Stimulated activated CD4-positive, alpha-beta T cell treated with anti-CD3 and anti-CD28 coated beads, Interleukin-12 subunit alpha, Interleukin-12 subunit beta, amount 100 ng/mL, for 24 hours (primary cell): ENCODE measurements around the gene CRYBA2.

Experiments
- DNase-seq, 2 experiments: peaks; one replicate each; pipeline ENCODE4 v3.0.0-alpha.2; 2020; ENCODE audit warnings: low read depth in 2 of 2

Gene CRYBA2

DNA sequence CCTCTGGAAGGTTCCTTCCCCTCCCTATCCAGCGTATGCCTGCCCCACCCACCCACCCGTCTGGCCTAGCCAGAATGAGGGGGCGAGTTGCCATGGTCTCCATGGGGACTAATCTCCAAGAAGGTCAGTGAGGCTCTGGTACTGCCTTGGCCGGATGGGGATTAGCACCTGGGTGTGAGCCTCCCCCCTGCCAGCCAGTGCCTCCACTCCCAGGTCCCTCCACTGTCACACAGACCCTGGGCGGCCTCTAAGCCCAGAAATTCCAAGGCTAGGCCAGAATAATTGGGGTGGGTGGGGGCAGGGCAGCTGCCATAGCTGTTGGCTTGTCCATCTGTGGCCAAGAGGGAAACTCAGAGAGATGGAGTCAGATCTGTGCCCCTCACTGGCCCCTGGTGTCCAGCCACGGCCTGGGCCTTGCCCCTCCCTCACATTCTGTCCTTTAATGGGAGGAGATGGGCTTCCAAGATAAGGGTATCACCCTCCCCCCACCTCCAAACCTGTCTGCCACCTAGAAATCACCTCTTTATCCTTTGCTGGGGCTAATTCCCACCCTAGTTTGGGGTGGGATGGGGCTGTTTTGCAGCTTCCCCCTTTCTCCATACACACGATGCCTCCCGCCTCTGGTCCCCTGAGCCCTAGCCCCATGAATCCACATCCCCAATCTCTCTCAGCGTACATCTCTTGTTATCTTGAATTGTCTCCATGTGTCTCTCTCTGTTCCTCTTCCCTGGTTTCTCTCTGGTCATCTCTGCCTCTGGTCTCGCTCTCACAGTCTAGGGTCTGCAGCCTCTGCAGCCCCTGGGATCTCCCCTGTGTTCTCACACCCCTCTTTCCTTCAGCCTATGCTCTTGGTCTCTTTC lies 6.0 kb upstream of the CRYBA2 start:
- no peak for DNase-seq

DNA sequence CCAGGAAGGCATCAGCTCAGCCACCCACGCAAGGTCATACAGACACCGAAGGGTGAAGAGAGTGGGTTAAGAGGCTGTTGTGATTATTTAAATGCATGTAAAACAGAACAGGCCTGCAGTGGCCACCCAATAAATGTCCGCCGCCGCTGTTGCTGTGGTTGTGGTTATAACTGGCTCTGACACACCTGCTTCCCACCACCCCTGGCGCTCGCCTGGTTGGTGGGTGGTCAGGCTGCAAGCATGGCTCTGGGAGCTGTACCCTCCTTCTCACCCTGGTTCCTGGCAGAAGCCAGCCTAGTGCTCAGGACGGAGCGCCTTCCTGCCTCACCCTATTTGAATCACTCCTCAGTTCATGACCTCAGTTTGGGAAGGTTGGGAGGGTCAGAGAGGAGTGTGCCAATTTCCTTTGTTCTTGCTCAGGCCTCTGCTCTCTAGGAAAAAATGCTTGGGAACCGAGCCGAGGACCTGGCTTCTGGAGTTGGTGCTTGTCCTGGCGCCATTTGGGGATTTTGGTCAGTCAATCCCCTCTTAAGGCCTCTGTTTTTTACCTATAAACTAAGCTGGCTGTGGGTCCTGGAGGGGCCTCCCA lies 5.3 kb upstream of the CRYBA2 start:
- DNase-seq: no peak

DNA sequence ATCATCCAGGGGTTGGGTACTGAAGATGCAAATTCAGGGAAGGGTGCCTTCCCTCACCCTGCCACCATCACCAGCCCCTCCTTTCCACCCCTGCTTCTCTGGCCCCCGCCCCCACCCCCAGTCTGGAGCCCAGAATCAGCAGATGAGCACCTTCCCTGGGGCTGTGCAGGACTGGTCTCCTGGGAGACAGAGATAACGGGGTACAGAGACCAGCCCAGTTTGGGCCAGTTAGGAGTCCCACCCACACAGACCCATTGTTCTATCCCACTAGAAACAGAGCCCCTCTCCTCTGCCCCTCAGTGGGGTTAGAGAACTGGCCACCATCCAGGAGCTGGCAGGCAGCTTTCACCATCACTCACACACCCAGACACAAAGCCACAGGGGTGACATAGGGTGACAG lies 4.5 kb upstream of the CRYBA2 start:
- DNase-seq: no peak

DNA sequence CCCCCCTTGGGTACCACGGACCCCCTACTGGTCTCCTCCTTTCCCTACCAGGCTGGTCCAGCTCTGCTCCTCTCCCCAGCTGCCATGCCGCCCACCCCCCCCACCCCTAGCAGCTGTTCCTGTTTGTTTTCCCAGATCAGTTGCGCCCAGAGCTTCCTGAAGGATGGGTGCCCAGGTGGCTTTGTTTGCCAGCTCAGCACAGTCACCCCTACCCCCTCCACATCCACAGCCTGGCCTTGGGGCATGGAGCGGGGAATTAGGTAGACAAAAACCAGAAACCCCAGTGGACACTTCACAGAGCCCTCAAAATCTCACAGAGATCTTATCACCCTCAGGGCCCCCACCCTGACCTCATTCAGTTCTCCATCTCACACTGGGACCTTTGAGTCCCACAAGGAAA lies 3.7 kb upstream of the CRYBA2 start:
- no peak for DNase-seq

DNA sequence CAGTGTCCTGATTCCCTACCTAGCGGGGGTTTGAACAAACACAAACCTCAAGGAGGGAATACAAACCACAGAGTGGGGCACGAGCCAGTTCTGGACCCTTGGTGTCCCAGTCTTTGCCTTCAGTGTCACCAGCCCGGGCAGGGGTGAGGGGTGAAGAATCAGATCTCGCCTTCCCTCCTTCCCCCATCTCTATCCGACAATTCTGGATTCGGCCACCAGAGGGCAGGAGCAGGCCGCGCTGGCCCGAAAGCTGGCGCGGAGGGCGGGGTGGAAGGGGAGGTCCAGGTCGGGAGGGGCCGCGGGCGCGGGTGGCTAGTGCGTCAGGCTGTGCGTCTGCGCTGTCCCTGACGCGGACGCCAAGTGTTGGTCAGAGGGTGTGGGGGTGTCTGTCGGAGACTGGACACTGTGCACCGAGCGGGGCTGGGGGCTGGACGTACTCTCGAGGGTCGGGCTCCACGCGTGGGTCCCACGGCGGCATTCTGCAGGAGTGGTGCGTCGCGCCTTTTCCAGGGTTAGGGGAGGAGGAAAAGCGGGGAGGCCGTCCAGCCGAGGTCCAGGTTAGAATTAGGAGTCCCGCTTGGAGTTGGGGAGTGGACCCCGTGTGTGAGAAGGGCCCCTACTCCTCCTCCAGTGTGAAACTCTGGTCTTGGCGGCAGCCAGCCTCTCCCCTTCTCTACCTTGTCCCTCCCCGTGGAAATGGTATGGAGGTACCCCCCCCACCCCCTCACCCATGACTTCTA lies 2.9 kb upstream of the CRYBA2 start:
- DNase-seq: peak; percentile 57 to 83

DNA sequence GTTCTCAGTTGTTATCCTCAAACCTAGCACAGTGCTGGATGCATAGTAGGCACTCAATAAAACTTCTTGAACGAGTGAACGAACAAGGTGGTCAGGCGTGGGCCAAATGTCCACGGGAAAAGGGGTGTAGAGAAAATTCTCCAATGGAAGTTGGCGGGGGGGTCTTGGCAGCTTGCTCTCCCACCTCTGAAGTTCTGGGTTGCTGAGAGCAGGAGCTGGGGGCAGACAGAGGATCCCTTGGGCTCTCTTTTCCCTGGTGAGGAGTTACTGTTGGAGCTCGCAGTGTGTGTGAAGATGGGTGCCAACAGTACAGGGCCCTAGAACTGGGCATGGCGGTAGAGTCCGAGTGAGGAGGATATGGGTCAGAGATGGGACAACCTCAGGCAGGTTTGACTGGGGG lies 2.3 kb upstream of the CRYBA2 start:
- DNase-seq: no peak

DNA sequence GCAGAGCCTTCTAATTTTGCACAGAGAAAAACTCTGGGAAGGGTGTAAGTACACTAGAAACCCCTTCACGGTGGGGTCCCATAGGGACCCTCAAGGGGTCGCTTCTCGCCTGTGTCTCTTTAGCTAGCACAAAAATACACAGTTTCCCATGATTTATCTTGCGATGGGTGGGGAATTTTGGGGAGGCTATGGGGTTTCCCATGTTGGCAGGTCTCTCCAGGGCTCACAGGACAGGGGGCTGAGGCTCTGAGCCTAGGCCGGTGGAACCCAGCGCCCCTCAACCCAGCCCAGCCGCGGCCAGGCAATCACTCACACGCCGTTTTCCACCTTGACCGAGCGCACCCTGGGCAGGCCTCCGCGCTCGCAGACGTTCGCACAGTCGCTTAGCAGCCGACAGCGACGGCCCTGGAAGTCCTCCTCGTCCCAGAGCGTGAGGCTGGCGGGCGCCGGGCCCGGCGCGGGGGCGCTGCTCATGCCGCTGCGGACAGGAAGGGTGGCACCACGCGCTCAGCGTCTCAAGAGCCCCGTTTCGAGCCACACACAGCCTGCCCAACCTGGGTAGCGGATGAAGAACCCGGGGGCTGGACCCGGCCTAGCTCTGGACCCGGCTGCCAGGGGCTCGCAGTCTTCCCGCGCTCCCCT lies 398 bp downstream of the CRYBA2 start:
- DNase-seq: no peak

DNA sequence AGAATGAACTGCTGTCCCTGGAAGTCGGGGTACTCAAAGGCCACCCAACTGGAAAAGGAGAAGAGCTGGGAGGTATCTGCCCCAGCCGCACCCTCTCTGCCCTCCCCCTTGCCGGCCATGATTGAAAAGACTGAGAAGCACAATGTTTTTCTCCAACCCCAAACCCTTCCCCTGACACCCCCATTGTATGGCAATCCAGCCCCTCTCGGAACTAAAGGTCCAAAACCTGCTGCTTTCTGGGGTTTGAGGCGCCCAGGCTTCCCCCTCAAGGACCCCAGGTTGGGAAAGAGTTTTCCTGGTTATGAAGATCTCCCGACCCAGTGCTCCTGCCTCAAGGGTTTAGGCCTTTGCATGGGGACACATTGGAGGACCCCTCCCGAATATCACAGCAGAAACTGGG lies 1.0 kb downstream of the CRYBA2 start:
- no peak for DNase-seq

DNA sequence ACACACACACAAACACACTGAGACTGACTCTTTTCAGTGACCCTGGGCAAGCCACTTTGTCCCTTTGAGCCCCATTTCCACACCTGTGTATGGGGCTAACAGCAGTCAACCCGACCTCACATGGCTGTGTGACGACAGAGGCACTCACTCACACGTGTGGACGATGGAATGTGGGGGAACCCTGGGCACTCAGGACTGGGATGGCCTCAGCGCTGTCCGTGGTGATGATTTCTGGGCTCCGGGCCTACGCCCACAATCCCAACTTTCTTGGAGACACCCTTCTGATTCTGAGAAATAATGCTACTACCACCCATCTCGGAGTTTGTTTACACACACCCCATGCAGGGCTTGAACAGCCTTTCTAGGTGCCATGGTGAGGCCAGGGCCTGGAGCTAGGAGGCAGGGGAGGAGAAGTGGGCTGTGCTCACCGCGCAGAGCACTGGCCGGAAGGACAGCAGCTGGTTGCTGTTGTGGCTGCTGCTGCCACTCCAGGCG lies 1.5 kb downstream of the CRYBA2 start:
- DNase-seq: no peak

DNA sequence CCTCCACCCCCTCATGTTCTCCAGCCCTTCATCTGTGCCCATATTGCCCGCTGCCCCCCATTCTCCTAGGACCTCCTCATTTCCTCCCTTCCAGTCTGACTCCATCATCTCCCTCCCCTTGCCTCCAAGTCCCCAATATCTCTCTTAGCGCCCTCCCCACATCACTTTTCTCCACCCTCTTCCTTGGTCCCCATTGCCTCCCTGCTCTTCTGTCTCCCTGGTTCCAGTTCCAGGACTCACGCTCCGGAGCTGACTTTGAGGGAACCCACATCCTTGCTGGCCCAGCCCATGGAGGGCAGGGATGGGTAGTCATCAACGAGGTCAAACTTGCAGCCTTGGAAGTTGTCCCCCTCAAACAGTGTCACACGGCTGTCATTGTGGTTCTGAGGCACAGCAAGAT lies 2.6 kb downstream of the CRYBA2 start:
- DNase-seq: no peak

DNA sequence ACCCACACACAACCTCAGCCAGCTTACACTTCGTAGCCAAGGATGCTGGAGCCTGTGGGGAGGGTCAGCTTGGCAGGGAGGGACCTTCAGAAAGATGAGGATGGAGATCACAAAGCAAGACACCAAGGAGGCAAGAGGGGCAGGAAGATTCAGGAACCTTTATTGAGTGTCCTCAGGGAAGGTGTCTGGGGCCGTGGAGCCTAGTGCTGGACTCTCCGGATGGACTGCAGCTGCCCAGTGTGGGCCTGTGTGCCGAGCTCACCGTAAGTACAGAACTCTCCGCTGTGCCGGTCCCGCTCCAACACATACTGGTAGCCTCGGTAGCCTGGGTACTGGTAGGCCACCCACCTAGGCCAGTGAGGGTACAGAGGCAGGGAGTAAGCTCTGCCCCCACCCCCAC lies 3.2 kb downstream of the CRYBA2 start:
- no peak for DNase-seq

DNA sequence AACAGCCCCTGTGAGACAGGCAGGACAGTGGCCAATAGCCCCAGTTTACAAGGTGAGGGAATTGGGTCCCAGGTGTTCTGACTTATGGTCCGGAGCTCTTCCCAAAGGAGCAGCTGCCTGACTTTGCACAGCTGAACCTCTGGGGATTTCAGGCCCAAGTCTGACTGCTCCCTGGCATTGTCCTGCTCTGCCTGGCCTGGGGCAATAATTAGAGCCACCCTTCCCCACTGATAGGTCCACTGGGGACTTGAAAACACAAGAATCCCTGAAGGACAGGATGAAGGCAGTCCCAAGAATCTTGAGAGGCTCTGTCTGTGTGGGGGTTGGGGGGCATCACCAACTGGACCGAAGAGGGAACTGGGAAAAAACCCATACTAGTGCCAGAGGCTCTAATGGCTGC lies 4.6 kb downstream of the CRYBA2 start:
- no peak for DNase-seq

DNA sequence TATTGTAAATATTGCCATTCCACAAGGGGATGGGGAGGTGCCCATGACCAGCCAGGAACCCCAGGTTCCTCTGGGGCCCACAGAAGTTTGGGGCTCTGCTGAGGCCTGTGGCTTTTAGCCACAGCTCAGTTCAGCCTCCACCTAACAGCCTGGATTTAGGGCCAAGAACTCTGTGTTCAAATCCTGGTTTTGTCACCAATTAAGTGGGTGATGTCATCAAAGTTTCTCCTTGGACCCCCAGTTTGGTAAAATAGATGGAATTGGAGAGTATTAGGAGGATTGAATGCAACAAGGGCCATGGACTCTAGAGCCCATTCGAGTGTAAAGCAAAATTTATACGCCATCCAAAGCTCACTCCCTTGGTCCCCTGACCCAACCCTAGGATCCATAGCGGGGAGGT lies 5.1 kb downstream of the CRYBA2 start:
- DNase-seq: no peak

DNA sequence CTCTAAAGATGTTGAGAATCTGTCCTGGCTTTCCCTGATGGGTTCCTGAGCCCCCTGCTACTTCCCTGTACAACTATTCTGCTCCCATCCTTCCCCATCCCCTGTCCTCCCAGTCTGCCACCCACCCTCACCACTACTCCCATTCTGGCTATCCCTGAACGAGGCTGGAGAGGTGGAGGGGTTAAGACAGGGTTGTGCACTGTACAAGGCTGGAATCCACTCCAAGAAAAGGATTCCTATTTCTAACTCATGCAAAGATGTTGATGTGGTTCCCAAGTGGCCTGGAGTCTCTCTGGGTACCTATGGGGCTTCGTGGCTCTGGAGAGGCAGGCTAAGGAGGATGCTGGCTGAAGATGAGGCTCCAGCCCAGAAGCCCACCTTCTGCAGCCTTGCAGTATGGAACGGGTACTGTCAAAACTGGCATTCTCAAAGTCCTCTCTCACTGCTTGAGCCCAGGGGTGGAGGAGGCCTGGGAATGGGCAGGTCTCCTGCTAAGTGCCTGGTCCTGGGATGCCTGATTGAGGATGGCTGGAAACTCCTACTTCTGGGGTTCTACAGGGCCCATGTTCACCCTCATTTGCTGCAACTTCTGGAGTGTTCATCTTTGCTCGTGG lies 7.0 kb downstream of the CRYBA2 start:
- DNase-seq: no peak

DNA sequence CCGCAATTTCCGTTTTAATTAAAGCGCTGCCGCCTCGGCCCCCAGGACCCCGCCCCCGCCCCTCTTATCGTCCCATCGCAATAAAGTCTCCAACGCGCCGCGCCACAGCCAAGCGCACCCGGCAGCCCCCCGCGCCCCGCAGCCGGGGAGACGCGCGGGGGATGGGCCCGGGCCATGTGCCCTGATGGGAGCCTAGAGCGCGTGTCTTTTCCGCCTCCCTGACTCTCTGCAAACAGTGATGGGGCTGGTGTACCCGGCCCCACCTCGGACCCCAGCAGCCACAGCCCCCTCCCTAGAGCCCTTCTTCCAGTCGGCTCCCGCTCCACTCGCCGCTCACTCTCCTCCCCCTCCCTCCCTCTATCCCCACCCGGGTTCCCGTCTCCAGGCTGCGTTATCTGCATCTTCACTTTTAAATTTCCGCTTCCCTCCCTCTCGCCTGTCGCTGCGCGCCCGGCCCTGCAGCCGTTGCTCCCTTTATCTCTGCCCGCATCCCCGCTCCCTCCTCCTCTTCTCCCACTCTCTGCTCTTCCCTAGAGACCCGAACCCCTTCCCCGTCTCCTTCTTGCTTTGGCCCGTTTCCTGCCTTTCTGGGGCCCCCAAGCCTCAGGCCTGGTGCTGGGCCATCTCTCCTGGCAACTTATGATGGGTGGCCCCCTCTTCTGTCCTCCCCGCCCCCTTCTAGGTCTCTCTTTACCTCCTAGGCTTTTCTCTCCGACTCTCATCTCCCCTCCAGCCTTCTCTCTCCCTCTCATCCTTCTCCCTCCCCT lies 7.7 kb downstream of the CRYBA2 start:
- no peak for DNase-seq

DNA sequence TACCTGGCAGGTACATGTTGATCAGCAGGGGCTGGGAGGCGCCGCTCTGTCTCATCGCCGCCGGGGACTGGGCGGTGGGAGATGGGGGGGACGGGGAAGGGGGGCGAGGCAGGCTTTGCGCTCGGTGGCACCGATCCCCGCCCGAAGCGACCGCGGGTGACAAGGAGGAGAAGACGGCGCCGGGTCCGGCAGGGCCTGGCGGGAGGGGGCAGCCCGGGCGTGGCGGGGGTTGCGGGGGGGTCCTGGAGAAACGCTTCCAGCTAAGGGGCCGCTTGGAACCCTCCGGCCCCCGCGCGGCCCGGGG lies 8.2 kb downstream of the CRYBA2 start, which contains the start of gene FEV:
TSS of gene FEV (minus strand) at position 164 of the 304 bp plus-strand sequence. CDS start at position 55, 109 bp downstream.
- no peak for DNase-seq

DNA sequence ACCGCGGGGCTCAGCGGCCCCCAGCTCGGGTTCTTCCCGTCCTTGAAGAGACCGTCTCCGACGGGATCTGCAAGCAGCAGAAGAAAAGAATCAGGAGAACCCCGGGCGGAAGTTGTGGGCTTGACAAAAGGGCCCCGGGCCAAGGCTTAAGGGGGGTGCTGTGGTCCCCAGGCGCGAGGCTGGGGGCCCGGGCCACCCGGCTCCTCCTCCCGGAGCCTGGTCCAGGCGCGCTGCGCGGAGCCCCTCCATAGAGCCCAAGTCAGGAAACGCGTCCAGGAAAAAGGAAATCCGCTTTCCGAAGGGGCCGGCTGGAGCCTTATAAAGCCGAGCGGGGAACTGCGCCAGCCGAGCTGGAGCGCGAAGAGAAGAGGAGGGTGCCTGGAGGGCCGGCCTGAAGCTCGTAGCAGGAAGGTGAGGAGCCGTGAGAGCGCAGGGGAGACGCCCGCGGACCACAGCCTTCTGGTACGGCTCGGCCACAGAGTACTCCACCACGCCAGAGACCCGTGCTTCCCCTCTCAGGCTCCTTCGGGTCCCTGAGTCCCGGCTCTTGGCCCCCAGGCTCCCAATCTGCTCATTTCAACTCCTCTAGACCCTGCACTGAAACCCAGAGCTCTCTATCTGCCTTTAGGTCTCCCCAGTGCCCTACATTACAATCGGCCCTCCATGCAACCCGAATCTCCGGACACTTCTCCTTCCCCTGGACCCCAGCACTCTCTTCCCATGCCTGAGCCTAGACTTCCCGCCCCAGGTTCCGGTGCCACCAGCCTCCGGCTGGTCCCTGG lies 8.8 kb downstream of the CRYBA2 start:
- no peak for DNase-seq

DNA sequence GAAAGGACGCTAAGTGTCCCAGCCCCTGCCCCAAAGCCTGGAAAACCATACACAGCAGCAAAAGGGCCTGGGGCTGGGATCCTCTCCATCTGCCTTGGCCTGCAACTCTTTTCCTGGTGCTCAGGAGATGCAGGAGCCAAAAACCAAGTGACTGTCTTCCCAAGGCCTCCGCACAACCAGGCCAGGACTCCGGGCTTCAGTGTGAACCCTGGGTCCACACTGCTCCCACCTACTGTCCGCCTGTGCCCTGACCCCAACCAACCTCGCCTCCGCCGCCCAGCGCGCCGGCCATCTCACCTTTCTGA lies 9.3 kb downstream of the CRYBA2 start:
- no peak for DNase-seq

DNA sequence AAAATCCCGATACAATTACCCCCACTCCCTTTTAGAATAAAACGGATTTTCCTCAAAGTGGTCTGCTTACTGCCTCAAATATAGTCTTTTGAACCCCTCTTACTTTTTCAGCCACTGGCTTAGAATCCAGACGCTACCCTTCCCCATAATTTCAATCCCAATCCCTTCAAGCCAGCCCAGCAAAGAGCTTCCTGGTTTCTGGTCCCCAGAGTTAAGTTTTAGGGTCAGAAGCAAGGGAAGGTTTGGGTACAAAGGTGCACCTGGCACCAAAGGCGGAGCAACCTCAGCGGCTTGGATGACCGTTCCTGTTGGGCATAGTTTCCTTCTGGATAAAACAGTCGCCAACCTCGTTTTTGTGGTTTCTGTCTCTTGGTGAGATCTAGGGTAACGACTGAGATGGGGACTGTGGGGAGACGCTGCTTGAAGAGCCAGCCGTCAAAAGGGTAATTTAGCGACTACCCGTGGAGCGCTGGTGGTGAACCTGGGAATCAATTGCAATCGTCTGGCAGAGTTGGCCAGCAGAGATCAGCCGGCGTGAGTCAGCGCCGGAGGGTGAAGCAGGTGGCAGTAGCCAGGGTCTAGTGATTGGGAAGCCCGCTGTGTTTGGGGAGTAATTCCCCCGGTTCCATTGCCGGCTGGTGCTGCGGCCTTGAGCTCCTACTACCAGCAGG lies 9.8 kb downstream of the CRYBA2 start:
- DNase-seq: no peak
